Epidermal melanocyte (primary cell): ENCODE data around the gene FRMD6.
"Not testable (repeated sequence)": the region's sequence is repeated elsewhere in the genome, so short reads cannot be mapped to it uniquely, and the experiment has no call there.

Source experiments
- DNase-seq: peaks from one replicate; pipeline ENCODE4 v3.0.0; 2011; ENCODE audit warnings: low spot score; ENCODE audit not compliant: insufficient read length

Gene FRMD6

GRCh38 chr14:51628238-51628637 is 23.5 kb upstream of the FRMD6 start:
- no peak for DNase-seq

- DNase-seq: no peak
Measured at GRCh38 chr14:51630987-51631386, 20.7 kb upstream of the FRMD6 start.

- not testable (repeated sequence) for DNase-seq
Measured at GRCh38 chr14:51633298-51633697, 18.4 kb upstream of the FRMD6 start.

GRCh38 chr14:51636109-51636508 is 15.6 kb upstream of the FRMD6 start:
- DNase-seq: no peak

DNA sequence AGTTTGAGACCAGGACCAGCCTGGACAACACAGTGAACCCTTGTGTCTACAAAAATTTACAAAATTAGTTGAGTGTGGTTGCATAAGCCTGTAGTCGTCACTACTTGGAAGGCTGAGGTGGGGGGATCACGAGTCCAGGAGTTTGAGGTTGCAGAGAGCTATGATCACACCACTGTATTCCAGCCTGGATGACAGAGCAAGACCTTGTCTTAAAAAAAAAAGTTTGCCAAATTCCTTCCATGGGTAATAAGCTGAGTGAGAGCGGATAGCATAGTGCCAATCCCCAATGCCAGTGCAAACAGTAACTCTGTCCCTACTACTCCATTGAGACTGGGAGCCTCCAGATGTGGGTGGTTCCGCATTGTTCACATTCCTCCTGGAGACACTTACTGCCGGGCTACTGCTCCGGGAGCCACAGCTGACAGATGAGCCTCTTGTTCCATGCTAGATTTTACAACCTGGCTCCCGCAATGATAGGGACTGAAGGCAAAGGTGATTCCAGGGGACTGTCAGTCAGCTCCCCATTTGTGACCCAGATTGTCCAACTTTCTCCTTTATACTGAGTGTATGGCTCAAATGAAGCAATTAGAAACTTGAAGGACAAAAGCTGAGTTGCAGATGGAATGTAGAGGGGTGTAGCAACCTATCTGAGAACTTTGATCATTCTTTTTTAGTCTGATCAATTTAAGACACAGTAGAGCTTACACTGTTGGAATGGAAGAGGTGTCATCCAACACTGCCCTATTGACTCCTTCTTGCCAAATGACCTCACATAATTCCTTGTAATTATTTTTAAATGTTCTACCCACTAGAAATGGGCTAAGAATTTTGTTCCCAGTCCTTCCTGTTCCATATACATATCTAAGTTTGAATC is 13.4 kb upstream of the FRMD6 start:
- DNase-seq: peak; percentile 62

DNA sequence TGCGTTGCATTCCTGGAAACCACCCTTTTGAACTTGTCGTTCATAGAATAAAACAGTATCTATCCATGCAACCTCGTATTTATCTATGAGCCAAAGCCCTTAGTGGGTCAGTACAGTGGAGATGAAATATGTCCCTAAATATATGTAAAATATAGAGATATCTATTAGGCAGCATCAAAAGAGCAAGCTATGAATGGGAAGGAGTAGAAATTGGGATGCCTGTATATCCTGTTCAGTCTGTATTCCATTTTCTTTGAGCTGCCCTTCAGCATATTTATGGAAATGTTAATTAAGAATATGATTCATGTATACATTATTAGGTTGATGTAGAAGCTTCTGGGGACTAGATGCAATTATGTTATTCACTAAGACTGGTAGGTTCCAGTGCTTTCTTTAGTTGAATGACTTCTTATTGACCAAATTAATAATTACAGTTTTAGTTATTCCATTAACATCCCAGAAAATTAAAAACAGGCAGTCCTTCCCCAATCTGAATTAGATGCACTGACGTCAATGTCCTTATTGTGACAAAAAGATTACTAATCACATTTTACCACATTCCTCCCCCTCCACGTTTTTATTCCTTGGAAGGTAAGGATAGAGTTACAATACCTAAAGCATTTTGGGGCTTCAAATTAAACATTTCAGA is 11.9 kb upstream of the FRMD6 start:
- no peak for DNase-seq

- no peak for DNase-seq
Measured at GRCh38 chr14:51643140-51643539, 8.6 kb upstream of the FRMD6 start.

GRCh38 chr14:51644217-51644933 is 7.3 kb upstream of the FRMD6 start:
- DNase-seq: no peak

DNA sequence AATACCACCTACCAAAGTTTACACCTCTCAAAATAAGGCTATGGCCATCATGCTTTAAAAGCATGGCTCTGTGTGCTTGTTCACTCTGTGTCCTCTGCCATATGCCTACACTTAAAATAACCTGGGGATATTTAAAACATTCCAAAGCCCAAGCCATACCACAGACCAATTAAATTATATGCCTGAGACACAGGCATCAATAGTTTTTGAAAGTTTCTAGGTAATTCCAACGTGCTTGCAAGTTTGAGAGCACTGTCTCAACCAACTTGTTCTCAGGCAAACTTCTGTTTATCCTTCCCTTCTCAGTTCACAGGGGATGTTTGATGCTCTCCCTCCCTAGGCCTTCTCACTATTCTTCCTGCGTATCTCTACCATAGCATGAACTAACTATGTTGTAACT is 3.4 kb upstream of the FRMD6 start:
- no peak for DNase-seq

DNA sequence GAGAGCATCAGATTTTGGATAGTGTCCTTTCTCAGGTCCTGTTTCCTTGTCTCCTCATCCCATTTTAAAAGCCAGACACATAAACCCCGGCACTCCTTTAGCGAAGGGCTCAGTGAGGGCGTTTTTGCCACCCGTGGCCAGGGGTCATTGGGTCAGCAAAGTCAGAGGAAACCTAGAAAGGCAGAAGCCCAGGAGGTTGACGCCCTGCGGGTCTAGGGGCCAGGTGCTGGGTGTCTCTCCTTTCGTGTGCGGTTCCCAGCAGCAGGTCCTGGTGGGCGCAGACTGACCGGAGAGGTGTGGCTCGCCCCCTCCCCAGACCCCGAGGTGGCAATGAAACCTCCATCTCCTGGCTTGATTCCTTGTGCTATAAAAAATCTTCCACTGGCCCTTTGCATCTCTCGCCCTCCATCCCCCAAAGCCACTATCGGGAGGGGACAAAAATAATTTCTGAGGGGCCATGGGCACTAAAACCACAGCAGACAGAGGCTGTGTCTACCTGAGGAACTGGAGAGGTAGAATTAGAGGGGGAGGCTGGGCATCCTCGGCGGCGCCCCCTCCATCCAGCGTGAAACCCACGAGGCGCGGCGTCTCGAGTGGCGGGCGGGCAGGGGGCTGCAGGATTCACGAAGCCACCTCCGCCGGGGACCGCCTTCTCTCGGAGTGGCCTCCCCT is 858 bp upstream of the FRMD6 start:
- no peak for DNase-seq

DNA sequence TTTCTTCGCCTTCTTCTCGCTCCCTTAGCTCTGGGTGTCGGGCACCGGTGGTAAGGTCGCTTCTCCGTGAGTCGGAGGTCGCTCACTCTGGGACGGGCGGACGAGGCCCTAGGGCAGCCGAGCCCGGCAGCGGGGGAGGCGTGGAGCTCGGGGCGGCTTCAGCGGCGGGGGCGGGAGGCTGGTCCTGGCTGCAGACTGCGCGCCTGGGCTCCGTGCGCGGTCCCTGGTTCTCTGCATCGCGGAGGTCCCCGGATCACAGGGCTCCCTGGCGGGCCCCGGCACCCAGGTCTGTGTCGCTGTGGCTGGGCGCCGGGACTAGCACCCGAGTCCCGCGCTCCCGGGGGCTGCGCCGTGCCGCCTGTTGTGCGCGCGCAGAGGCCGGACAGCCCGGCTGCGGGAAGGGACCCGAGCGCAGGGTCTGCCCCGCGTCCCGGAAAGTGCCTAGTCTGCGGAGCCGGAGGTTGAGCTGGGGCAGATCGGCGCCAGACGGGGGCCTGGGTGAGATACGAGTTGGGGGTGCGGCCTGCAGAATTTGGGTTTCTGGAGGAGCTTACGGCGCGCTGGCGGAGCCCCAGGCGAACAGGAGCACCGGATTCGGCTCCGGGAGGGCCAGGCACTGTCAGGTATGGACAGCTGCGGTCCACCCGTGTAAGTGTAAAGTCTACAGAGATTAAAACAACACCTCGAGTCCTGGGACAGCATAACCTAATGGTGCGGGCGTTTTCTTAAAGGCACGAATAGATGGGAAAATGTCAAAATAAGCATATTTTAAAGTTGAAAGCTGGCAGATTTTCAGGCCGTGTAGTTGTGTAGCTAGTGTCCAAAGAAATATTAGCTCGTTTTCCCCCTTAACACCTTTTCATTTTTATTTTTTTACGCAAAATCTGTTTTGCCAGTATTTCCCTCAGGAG is 713 bp downstream of the FRMD6 start:
- no peak for DNase-seq

GRCh38 chr14:51653079-51653774 is 1.5 kb downstream of the FRMD6 start:
- DNase-seq: no peak

- no peak for DNase-seq
Measured at GRCh38 chr14:51653775-51654532, 2.2 kb downstream of the FRMD6 start.

DNA sequence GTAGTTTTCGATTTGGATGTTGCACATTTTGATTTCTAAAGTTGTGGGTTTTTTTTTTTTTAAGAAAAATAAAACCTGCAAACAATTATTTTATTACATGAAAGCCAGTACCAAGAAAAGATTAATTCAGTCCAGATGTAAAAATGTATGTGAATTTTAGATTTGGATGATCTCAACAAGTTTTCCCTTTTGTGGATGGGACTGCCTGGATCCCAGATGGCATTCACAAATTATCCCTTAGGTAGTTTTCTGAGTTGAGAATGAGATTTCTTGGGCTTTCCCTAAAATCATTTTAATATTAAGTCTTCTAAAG is 2.8 kb downstream of the FRMD6 start:
- no peak for DNase-seq

- no peak for DNase-seq
Measured at GRCh38 chr14:51657762-51658161, 6.1 kb downstream of the FRMD6 start.

DNA sequence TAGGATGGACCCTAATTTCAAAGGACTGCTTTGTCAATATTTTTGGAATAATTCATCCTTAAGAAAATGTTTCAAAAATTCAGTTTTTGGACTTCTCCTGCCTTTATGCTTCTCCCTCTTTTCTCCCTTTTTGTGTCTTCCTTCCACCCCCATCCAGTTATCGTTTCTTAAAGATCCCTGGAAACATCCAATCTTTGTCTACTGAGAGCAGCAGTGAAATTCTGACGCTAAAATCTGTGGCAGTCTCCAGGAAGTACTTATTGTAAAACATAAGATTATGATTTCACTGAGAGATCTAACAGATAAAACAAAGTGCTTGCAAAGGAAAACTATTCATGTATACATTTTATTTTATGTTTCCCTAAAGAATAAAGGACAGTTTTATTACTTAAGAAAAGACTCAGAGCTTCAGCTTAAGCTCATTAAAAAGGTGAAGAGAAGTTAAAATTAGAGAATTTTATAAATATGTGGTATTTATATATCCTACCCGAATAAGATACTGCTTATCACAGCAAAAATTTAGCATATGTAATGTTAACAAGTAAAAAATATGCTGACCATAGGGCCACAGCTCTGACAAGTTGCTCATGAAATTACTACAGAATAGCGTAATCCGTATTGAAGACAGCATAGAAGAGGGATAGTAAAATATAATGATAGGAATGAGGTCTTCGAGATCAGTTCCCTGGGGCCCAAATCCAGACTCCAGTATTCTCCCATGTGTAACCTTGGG is 6.9 kb downstream of the FRMD6 start:
- DNase-seq: no peak

GRCh38 chr14:51660741-51661140 is 9.0 kb downstream of the FRMD6 start:
- no peak for DNase-seq

GRCh38 chr14:51661504-51661903 is 9.8 kb downstream of the FRMD6 start:
- no peak for DNase-seq
